Panc1 (cell line): Measurements from ENCODE around the gene AMOTL1. TPM values are rescaled to one million over a fixed set of nuclear protein-coding genes. Genes with fewer than 3 reads are reported as not detected.

Source experiments
- ATAC-seq: fragments of 200-7000 bp; cut with Tn5 transposase; 2 replicates; pipeline ENCODE4 v1.9.1; 2020; ENCODE audit warnings: mild to moderate bottlenecking, moderate library complexity
- BruUV-seq: library from RNA; stranded (reverse); fragments of 400-500 nt; replicated peaks from 2 replicates; lab custom pipeline; 2021; lab: Mats Ljungman, UMichigan
- CTCF ChIA-PET: fragments of 300-600 bp; sonication (Branson Sonifier 250); formaldehyde crosslinking; loops from one replicate; lab custom pipeline; 2022; ENCODE audit warnings: antibody characterized with exemption; lab: Charles Lee
- POLR2A ChIA-PET: fragments of 300-600 bp; sonication (Branson Sonifier 250); formaldehyde crosslinking; loops from one replicate; lab custom pipeline; 2022; ENCODE audit warnings: antibody characterized with exemption; lab: Charles Lee
- DNase-seq: peaks from one replicate; pipeline ENCODE4 v3.0.0-alpha.2; 2010; ENCODE audit warnings: low read depth, low spot score
- H3K27ac ChIP-seq: 2 replicates; pipeline ENCODE4 v1.5.1; 2011; ENCODE audit warnings: mild to moderate bottlenecking, low read length, inconsistent platforms
- H3K27me3 ChIP-seq: fragments of 200-500 bp; sonication (Bioruptor generic); 2 replicates; pipeline ENCODE4 v1.6.0; 2014; ENCODE audit warnings: low read length, inconsistent platforms; ENCODE audit not compliant: control insufficient read depth, insufficient read depth
- H3K36me3 ChIP-seq: fragments of 200-500 bp; sonication (Bioruptor generic); 2 replicates; pipeline ENCODE4 v1.5.1; 2014; ENCODE audit warnings: inconsistent platforms, mild to moderate bottlenecking, low read length, moderate library complexity; ENCODE audit not compliant: control insufficient read depth, insufficient read depth
- H3K4me1 ChIP-seq: 2 replicates; pipeline ENCODE4 v1.5.1; 2011; ENCODE audit warnings: inconsistent platforms, mild to moderate bottlenecking, low read length, moderate library complexity; ENCODE audit not compliant: control insufficient read depth, insufficient read depth
- H3K4me3 ChIP-seq, 2 experiments: 2 replicates each; pipeline ENCODE4 v1.5.1; 2011 to 2012; ENCODE audit warnings: low read depth in 2 of 2, low read length in 2 of 2, mild to moderate bottlenecking in 2 of 2, inconsistent platforms in 1 of 2, moderate library complexity in 1 of 2
- H3K9me3 ChIP-seq: fragments of 200-500 bp; sonication (Bioruptor generic); 2 replicates; pipeline ENCODE4 v1.5.1; 2014; ENCODE audit warnings: low read depth, mild to moderate bottlenecking, inconsistent platforms, low read length, moderate library complexity; ENCODE audit not compliant: control insufficient read depth, insufficient read depth
- CTCF ChIP-seq: fragments of 450-650 bp; IDR thresholded peaks from 2 replicates; pipeline ENCODE4 v1.5.1; 2017; ENCODE audit warnings: mild to moderate bottlenecking
- POLR2AphosphoS5 ChIP-seq: IDR thresholded peaks from 2 replicates; pipeline ENCODE4 v1.6.1; 2012; ENCODE audit warnings: mild to moderate bottlenecking, low read depth, low read length, moderate library complexity
- SIN3A ChIP-seq: IDR thresholded peaks from 2 replicates; pipeline ENCODE4 v1.6.1; 2012; ENCODE audit warnings: low read depth, mild to moderate bottlenecking, low read length, moderate library complexity, borderline replicate concordance; ENCODE audit not compliant: insufficient read depth
- TCF7L2 ChIP-seq: IDR thresholded peaks from 2 replicates; pipeline ENCODE4 v1.6.1; 2011; ENCODE audit warnings: mild to moderate bottlenecking, low read depth, low read length, inconsistent platforms
- in situ Hi-C: cut with HindIII; loops from 2 replicates; pipeline ENCODE4 v1.10.0; 2016; ENCODE audit warnings: low sequenced_read_pairs, low pct_unique_long_range_greater_than_20kb
- intact Hi-C: fragments of 100-400 bp; cut with micrococcal nuclease; formaldehyde crosslinking; loops from one replicate; pipeline ENCODE4 v1.10.0; 2022; ENCODE audit not compliant: unreplicated experiment
- total RNA-seq: library from RNA; stranded (reverse); gene quantifications from one replicate; pipeline ENCODE4 v1.2.1, GENCODE V29; 2021; ENCODE audit not compliant: unreplicated experiment
- TF ChIP-seq, protein P1 (sequence below), 2 experiments: IDR thresholded peaks; 2 replicates each; pipeline ENCODE4 v1.6.1; 2011 to 2012; ENCODE audit warnings: low read depth in 2 of 2, control low read depth in 1 of 2, low read length in 1 of 2, mild to moderate bottlenecking in 1 of 2, moderate library complexity in 1 of 2; ENCODE audit not compliant: insufficient read depth in 1 of 2

The AMOTL1 gene
- total RNA-seq, 1 experiment from 2014 or later, result 16.0 TPM

DNA sequence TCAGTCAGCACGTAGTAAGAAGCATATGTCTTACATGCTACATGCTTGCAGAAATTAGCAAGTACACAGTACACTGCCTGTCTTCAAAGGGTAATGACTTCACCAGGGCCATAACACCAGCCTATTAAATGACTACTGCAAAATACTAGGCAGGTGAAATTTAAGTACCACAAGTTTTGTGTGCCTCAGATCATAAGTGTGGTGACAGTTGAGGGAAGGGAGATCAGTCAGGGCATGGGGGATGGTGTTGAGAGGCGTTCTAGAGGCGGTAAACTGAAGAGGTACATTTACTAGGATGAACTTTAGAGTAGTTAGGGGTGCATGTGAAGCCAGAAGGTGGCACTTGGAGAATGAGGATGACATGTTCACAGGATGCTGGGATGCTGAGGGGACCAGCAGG is 22.0 kb downstream of the AMOTL1 start:
- ChIA-PET POLR2A (no interaction called here), CTCF (interaction anchor here (1.2 kb wide), 1 partner anchor 178 kb away, joined by 3 read pairs; no protein-coding TSS in a partner anchor)
- DNase-seq, result no peak
- intact Hi-C loops (no loop called here), in situ Hi-C loops (no loop called here)
- Histone ChIP-seq H3K9me3 (no peaks in the 10 kb centered on the region), H3K27ac (no peak overlapping the region), H3K27me3 (no peaks in the 10 kb centered on the region), H3K4me1 (peaks cover 38% of the 10 kb centered on the region), H3K36me3 (no peaks in the 10 kb centered on the region), H3K4me3 (no peak overlapping the region)
- ATAC-seq, result no peak
- no TSS peak for BruUV-seq
- no peak for TF ChIP-seq TCF7L2
- TF ChIP-seq SIN3A, result no peak
- TF ChIP-seq CTCF, result no peak
- TF ChIP-seq POLR2AphosphoS5, result no peak
- TF ChIP-seq, protein P1, sequence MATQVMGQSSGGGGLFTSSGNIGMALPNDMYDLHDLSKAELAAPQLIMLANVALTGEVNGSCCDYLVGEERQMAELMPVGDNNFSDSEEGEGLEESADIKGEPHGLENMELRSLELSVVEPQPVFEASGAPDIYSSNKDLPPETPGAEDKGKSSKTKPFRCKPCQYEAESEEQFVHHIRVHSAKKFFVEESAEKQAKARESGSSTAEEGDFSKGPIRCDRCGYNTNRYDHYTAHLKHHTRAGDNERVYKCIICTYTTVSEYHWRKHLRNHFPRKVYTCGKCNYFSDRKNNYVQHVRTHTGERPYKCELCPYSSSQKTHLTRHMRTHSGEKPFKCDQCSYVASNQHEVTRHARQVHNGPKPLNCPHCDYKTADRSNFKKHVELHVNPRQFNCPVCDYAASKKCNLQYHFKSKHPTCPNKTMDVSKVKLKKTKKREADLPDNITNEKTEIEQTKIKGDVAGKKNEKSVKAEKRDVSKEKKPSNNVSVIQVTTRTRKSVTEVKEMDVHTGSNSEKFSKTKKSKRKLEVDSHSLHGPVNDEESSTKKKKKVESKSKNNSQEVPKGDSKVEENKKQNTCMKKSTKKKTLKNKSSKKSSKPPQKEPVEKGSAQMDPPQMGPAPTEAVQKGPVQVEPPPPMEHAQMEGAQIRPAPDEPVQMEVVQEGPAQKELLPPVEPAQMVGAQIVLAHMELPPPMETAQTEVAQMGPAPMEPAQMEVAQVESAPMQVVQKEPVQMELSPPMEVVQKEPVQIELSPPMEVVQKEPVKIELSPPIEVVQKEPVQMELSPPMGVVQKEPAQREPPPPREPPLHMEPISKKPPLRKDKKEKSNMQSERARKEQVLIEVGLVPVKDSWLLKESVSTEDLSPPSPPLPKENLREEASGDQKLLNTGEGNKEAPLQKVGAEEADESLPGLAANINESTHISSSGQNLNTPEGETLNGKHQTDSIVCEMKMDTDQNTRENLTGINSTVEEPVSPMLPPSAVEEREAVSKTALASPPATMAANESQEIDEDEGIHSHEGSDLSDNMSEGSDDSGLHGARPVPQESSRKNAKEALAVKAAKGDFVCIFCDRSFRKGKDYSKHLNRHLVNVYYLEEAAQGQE (IDR thresholded peaks at IDR 0.05; ENCODE audit: insufficient read depth in 1 of 2, low read depth in 2 of 2, low read length in 1 of 2), result no peak

- no peak overlapping the region for H3K27ac ChIP-seq
- ChIA-PET POLR2A (no interaction called here), CTCF (no interaction called here)
- no peak for TF ChIP-seq TCF7L2
- TF ChIP-seq CTCF, result no peak
- TF ChIP-seq, protein P1 (IDR thresholded peaks at IDR 0.05; ENCODE audit: insufficient read depth in 1 of 2, low read depth in 2 of 2, low read length in 1 of 2), result no peak
- no peak for TF ChIP-seq POLR2AphosphoS5
- no peak for TF ChIP-seq SIN3A
- in situ Hi-C loops, result no loop called here
- H3K4me3 ChIP-seq, result no peak overlapping the region
- no TSS peak for BruUV-seq
- ATAC-seq, result no peak
- no peak for DNase-seq
- 0 out of 2 replicates have a peak, but pooled peaks cover 2% of the 10 kb centered on the region for H3K27me3 ChIP-seq
- no peaks in the 10 kb centered on the region for H3K9me3 ChIP-seq
- peaks cover 41% of the 10 kb centered on the region for H3K4me1 ChIP-seq
- intact Hi-C loops, result no loop called here
- H3K36me3 ChIP-seq, result no peaks in the 10 kb centered on the region
Measured at GRCh38 chr11:94790661-94791180, 22.6 kb downstream of the AMOTL1 start.
